HepG2 (cell line): ENCODE measurements around the gene ATRNL1. TPM values are rescaled to one million over a fixed set of nuclear protein-coding genes. Genes with fewer than 3 reads are reported as not detected.

ENCODE experiments used
- CREBL2 ChIP-seq: sonication (generic); formaldehyde crosslinking; IDR thresholded peaks from 2 replicates; pipeline ENCODE4 v1.8.1; 2023; ENCODE audit warnings: missing genetic modification reagents, mild to moderate bottlenecking, borderline replicate concordance
- DNMT1 ChIP-seq: sonication (generic); formaldehyde crosslinking; IDR thresholded peaks from 2 replicates; pipeline ENCODE4 v1.5.1; 2020; ENCODE audit warnings: mild to moderate bottlenecking, missing genetic modification reagents
- ESRRA ChIP-seq: sonication (generic); formaldehyde crosslinking; IDR thresholded peaks from 2 replicates; pipeline ENCODE4 v1.5.1; 2020; ENCODE audit warnings: mild to moderate bottlenecking, low read depth, missing genetic modification reagents
- FOXM1 ChIP-seq: sonication (generic); formaldehyde crosslinking; IDR thresholded peaks from 2 replicates; pipeline ENCODE4 v1.5.0; 2020; ENCODE audit warnings: missing genetic modification reagents
- GABPB1 ChIP-seq: IDR thresholded peaks from 2 replicates; pipeline ENCODE4 v1.6.1; 2016; ENCODE audit warnings: mild to moderate bottlenecking, missing genetic modification reagents, moderate library complexity, missing compliant biosample characterization
- HNRNPH1 ChIP-seq: fragments of 200-400 bp; formaldehyde crosslinking; optimal IDR thresholded peaks from 2 replicates; pipeline ENCODE3; 2017; ENCODE audit warnings: mild to moderate bottlenecking, low read depth, low read length
- HOXA7 ChIP-seq: sonication (generic); formaldehyde crosslinking; IDR thresholded peaks from 2 replicates; pipeline ENCODE4 v1.8.1; 2022; ENCODE audit warnings: mild to moderate bottlenecking, missing genetic modification reagents, moderate library complexity
- NFIC ChIP-seq: IDR thresholded peaks from 2 replicates; pipeline ENCODE4 v1.6.1; 2012; ENCODE audit warnings: mild to moderate bottlenecking, low read length, inconsistent platforms
- PAX8 ChIP-seq: sonication (generic); formaldehyde crosslinking; IDR thresholded peaks from 2 replicates; pipeline ENCODE4 v1.8.0; 2022; ENCODE audit warnings: mild to moderate bottlenecking, missing genetic modification reagents, borderline replicate concordance
- SRY ChIP-seq: sonication (generic); formaldehyde crosslinking; IDR thresholded peaks from 2 replicates; pipeline ENCODE4 v1.8.0; 2022; ENCODE audit warnings: mild to moderate bottlenecking, missing genetic modification reagents
- TEAD2 ChIP-seq: sonication (generic); formaldehyde crosslinking; IDR thresholded peaks from 2 replicates; pipeline ENCODE4 v1.9.0; 2021; ENCODE audit warnings: missing genetic modification reagents
- THRA ChIP-seq: sonication (generic); formaldehyde crosslinking; IDR thresholded peaks from 2 replicates; pipeline ENCODE4 v1.4.0; 2020; ENCODE audit warnings: missing genetic modification reagents, borderline replicate concordance
- ZBTB14 ChIP-seq: sonication (generic); formaldehyde crosslinking; IDR thresholded peaks from 2 replicates; pipeline ENCODE4 v1.4.0; 2020; ENCODE audit warnings: missing genetic modification reagents
- ZNF567 ChIP-seq: sonication (generic); formaldehyde crosslinking; IDR thresholded peaks from 2 replicates; pipeline ENCODE4 v1.8.1; 2023; ENCODE audit warnings: mild to moderate bottlenecking, missing genetic modification reagents, borderline replicate concordance
- polyA plus RNA-seq, 8 experiments: library from polyadenylated mRNA; depleted of rRNA in 3 of 8; stranded (reverse) in 7 of 8; unstranded in 1 of 8; fragments of >200 nt; fragmentation: Illumina TruSeq in 4 of 8; extraction: Trizol in 4 of 8; gene quantifications; 2 replicates each; pipeline versions ENCODE4 v1.2.1 to v1.2.3, GENCODE V29; 2011 to 2016; ENCODE audit warnings: low read depth in 4 of 8, missing spikeins in 1 of 8, mixed read lengths in 1 of 8; ENCODE audit not compliant: insufficient read depth in 1 of 8
- total RNA-seq, 5 experiments: library from RNA; depleted of rRNA; stranded (reverse); fragments of >200 nt; fragmentation: Illumina TruSeq; extraction: Trizol; gene quantifications; 2 replicates each; pipeline ENCODE4 v1.2.3, GENCODE V29; 2016; ENCODE audit warnings: low read depth in 1 of 5
- TF ChIP-seq, protein P1 (sequence below): sonication (generic); formaldehyde crosslinking; IDR thresholded peaks from 2 replicates; pipeline ENCODE4 v1.9.0; 2021; ENCODE audit warnings: missing genetic modification reagents, borderline replicate concordance
- TF ChIP-seq, protein P2 (sequence below): IDR thresholded peaks from 2 replicates; pipeline ENCODE4 v1.6.1; 2018; ENCODE audit warnings: missing genetic modification reagents
- TF ChIP-seq, protein P3 (sequence below): sonication (generic); formaldehyde crosslinking; IDR thresholded peaks from 2 replicates; pipeline ENCODE4 v1.5.0; 2020; ENCODE audit warnings: mild to moderate bottlenecking, low read depth, missing genetic modification reagents, borderline replicate concordance
- TF ChIP-seq, protein P4 (sequence below): IDR thresholded peaks from 2 replicates; pipeline ENCODE4 v1.6.1; 2016; ENCODE audit warnings: low read depth, missing genetic modification reagents, missing compliant biosample characterization

ATRNL1 gene
- total and polyA plus RNA-seq, 2 of the 13 experiments (the other 11 are each of a cell fraction or from before 2014, with no cell fraction given): 0.04 TPM; not detected in 1

DNA sequence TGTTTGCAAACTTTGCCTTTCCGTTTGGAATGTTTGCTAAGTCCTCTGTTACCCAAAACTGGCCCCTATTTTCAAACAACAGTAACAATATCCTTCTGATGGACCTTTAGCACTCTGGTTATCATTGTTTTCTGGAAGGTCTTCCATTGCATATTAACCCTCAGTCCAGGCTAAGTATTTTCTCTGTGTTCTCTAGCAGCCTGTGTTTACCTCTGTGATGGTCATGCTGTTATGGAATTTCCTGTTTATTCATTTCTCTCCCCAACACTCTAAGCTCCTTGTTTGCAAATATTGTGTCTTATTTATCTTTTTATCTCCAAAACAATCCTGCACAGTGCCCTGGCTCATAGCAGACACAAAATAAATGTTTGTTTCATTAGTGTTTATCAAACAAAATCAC, 560.3 kb downstream of the ATRNL1 start (continued):
- TF ChIP-seq THRA (CRISPR knock-in tag) (no peak), SRY (no peak), ESRRA (CRISPR knock-in tag) (no peak), ZBTB14 (no peak), HNRNPH1 (no peak), PAX8 (CRISPR knock-in tag) (no peak), HOXA7 (CRISPR knock-in tag) (no peak), DNMT1 (CRISPR knock-in tag) (no peak), CREBL2 (CRISPR knock-in tag) (no peak), NFIC (peak; percentile 72; the same call in 1 of the 2 replicates), ZNF567 (CRISPR knock-in tag) (no peak), GABPB1 (CRISPR knock-in tag) (no peak), TEAD2 (CRISPR knock-in tag) (no peak), FOXM1 (CRISPR knock-in tag) (no peak)
- TF ChIP-seq, protein P1, sequence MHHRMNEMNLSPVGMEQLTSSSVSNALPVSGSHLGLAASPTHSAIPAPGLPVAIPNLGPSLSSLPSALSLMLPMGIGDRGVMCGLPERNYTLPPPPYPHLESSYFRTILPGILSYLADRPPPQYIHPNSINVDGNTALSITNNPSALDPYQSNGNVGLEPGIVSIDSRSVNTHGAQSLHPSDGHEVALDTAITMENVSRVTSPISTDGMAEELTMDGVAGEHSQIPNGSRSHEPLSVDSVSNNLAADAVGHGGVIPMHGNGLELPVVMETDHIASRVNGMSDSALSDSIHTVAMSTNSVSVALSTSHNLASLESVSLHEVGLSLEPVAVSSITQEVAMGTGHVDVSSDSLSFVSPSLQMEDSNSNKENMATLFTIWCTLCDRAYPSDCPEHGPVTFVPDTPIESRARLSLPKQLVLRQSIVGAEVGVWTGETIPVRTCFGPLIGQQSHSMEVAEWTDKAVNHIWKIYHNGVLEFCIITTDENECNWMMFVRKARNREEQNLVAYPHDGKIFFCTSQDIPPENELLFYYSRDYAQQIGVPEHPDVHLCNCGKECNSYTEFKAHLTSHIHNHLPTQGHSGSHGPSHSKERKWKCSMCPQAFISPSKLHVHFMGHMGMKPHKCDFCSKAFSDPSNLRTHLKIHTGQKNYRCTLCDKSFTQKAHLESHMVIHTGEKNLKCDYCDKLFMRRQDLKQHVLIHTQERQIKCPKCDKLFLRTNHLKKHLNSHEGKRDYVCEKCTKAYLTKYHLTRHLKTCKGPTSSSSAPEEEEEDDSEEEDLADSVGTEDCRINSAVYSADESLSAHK (CRISPR knock-in tag): no peak
- TF ChIP-seq, protein P2, sequence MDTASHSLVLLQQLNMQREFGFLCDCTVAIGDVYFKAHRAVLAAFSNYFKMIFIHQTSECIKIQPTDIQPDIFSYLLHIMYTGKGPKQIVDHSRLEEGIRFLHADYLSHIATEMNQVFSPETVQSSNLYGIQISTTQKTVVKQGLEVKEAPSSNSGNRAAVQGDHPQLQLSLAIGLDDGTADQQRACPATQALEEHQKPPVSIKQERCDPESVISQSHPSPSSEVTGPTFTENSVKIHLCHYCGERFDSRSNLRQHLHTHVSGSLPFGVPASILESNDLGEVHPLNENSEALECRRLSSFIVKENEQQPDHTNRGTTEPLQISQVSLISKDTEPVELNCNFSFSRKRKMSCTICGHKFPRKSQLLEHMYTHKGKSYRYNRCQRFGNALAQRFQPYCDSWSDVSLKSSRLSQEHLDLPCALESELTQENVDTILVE (CRISPR knock-in tag): no peak
- TF ChIP-seq, protein P3, sequence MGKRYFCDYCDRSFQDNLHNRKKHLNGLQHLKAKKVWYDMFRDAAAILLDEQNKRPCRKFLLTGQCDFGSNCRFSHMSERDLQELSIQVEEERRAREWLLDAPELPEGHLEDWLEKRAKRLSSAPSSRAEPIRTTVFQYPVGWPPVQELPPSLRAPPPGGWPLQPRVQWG (CRISPR knock-in tag): no peak
- TF ChIP-seq, protein P4, sequence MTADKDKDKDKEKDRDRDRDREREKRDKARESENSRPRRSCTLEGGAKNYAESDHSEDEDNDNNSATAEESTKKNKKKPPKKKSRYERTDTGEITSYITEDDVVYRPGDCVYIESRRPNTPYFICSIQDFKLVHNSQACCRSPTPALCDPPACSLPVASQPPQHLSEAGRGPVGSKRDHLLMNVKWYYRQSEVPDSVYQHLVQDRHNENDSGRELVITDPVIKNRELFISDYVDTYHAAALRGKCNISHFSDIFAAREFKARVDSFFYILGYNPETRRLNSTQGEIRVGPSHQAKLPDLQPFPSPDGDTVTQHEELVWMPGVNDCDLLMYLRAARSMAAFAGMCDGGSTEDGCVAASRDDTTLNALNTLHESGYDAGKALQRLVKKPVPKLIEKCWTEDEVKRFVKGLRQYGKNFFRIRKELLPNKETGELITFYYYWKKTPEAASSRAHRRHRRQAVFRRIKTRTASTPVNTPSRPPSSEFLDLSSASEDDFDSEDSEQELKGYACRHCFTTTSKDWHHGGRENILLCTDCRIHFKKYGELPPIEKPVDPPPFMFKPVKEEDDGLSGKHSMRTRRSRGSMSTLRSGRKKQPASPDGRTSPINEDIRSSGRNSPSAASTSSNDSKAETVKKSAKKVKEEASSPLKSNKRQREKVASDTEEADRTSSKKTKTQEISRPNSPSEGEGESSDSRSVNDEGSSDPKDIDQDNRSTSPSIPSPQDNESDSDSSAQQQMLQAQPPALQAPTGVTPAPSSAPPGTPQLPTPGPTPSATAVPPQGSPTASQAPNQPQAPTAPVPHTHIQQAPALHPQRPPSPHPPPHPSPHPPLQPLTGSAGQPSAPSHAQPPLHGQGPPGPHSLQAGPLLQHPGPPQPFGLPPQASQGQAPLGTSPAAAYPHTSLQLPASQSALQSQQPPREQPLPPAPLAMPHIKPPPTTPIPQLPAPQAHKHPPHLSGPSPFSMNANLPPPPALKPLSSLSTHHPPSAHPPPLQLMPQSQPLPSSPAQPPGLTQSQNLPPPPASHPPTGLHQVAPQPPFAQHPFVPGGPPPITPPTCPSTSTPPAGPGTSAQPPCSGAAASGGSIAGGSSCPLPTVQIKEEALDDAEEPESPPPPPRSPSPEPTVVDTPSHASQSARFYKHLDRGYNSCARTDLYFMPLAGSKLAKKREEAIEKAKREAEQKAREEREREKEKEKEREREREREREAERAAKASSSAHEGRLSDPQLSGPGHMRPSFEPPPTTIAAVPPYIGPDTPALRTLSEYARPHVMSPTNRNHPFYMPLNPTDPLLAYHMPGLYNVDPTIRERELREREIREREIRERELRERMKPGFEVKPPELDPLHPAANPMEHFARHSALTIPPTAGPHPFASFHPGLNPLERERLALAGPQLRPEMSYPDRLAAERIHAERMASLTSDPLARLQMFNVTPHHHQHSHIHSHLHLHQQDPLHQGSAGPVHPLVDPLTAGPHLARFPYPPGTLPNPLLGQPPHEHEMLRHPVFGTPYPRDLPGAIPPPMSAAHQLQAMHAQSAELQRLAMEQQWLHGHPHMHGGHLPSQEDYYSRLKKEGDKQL (CRISPR knock-in tag): no peak
